Muscle of back (tissue), 11 donors: ENCODE results near the gene MYOM1. TPM values are rescaled to one million over a fixed set of nuclear protein-coding genes. Genes with fewer than 3 reads are reported as not detected.

Experiments used
- DNase-seq, 3 donors: peaks; one replicate each; pipeline versions ENCODE4 v3.0.0 to v3.0.0-alpha.2; 2013
- polyA plus RNA-seq, 10 donors: library from polyadenylated mRNA; unstranded; fragments of 120-200 nt; gene quantifications; one replicate each; pipeline ENCODE4 v1.2.1, GENCODE V29; 2013; ENCODE audit not compliant: insufficient read length in 10 of 10

Gene MYOM1
- polyA plus RNA-seq, 10 donors, result 382 to 922 (median 665) TPM

DNA sequence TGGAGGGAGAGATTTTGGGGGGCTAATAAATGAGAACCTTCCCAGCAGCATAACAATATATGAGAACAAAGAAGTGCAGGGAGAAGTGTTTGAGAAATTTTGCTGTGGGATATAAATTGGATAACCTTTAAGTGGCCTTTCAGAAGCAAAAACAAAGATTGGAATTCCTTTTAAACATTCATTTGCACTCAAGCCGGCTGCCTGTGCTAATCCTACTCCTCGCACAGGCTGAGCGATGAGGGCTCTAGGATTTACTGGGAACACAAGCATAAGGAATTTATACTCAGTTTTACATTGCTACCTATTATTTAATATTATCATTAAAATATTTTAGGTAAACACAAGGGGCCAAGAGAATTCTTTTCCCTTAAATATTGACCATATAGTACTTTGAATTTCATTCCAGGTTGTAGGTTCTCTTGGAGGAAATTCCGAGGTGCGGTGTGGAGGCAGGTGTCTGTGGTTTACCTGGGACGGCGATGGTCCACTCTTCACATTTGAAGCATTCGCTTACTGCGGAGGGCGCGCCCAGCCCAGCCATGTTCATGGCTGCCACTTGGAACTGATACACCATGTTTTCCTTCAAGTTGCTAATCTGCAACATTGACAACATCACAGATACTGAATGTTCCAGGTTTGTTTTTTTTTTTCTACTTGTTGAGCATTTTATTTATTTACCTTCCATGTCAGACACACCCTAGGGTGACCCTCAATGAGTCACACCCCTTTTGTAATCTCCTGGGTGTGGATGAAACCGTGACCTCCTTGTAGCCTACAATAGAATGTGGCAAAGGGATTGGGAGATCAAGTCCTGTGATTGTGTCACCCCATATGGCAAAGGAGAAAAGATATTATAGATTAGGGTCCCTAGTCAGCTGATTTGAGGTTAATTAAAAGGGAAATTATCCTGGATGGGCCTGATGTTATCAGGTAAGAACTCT, 100.1 kb downstream of the MYOM1 start:
- DNase-seq, result no peak

DNA sequence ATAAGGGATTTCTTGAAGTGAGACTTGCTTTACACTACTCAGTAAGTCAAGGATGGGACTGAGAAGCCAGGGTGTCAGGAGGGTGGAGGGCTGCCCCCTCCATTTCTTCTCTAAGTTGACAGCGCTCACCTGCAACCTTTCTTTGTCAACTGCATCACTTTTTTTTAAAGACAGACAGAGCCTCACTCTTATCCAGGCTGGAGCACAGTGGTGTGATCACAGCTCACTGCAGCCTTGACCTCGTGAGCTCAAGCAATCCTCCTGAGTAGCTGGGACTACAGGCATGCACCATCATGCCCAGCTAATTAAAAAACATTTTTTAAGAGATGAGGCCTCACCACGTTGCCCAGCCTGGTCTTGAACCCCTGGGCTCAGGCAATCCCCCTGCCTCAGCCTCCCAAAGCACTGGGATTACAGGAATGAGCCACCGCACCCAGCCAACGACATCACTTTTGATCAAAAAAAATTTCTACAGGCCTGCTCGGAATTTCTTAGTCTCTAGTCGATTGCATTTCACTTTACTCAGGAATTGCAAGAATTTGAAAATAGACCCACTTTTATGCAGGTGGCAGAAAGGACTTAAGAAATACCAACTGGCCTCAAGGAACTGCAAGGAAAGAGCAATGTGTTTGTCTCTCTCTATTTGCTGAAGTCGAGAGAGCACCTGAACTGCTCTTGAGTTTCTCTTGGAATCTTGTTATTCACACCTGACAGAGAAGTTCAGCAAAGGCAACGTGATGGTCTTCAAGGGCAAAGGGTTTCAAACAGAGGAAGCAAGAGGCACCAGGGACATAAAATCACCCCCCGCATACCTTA, 101.4 kb downstream of the MYOM1 start:
- no peak for DNase-seq

DNA sequence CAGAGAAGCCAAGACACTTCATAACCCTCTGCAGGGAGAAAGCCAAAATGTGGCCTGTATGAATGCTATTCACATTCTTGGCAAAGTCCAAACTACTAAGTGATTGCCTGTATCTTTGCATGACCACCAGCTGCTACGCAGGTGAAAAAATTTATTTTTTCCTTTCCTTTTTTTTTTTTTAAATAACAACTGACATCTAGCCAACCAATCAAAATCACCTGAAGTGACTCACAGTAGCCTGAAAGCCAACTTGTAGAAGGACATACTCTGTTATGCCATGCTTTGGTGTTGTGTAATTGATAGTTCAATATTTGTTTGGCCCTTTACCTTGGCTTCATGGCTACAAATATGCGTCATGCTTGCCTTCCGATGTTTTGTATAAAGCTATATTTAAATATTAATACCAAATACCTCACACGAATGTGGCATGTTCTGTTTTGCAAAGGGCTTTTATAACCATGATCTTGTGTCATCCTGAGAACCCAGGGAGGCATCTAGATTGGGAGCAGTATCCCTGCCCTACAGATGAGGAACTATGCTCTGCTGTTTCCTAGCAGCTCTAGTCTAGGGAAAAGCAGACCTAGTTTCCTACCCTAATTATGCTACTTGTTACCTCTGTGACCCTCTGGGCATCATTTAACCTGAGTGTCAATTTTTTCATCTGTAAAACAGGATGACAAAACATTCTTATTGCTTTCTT, 102.1 kb downstream of the MYOM1 start:
- no peak for DNase-seq

DNA sequence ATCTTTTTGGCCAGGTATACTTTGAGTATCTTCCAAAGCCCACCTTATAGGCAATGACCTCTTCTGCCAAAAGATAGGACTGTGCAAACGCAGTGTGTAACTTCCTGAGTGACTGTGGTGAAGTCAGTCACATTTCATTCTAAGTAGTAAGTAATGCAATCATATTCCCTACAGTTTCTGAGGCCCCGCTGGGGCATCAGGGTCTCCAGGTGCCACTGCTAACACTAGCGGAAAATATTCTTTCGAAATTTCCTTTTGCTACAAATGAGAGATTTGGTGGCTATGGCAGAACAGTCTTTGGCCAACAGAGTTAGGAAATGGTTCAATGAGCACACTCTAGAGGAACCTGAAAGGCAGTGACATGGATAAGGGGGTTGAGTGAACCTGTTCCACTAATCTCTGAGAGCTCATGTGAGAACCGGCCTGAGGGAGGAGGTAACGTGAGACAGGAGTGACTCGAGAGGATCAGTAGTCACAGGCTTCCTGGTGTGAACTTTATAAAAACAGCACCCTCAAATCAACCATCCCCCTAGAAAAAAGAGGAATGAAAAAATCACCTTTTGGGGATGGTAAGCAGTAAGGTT, 104.2 kb downstream of the MYOM1 start:
- DNase-seq, result no peak

DNA sequence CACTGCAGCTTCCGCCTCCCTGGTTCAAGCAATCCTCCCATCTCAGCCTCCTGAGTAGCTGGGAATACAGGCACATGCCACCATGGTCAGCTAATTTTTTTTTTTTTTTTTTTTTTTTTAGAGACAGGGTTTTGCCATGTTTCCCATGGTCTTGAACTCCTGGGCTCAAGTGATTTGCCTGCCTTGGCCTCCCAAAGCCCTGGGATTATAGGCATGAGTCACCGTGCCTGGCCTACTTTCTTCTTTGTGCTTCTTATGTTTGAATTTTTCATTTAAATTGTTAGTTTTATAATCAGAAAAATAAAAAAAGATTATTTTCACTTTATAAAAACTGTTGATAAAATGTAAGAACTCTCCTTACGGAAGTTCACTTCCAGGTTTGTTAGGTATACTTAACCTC, 105.3 kb downstream of the MYOM1 start:
- DNase-seq, result no peak

DNA sequence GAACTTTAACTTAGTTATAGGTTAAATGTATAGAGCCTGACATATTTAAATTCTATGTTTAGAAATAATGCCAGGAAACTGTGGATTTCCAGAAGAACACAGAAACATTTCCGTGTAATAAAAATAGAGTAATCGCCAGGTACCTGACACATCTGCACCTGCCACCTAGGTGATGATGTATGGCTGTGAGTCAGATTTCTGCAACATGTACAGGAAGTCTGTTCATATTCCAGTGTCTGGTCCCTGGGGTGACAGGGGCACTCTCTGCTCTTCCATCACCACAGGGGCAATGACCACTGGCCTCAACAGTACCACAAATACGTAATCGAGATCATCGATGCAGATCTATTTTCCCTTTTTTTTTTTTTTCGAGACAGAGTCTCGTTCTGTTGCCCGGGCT, 105.7 kb downstream of the MYOM1 start:
- DNase-seq, result no peak

DNA sequence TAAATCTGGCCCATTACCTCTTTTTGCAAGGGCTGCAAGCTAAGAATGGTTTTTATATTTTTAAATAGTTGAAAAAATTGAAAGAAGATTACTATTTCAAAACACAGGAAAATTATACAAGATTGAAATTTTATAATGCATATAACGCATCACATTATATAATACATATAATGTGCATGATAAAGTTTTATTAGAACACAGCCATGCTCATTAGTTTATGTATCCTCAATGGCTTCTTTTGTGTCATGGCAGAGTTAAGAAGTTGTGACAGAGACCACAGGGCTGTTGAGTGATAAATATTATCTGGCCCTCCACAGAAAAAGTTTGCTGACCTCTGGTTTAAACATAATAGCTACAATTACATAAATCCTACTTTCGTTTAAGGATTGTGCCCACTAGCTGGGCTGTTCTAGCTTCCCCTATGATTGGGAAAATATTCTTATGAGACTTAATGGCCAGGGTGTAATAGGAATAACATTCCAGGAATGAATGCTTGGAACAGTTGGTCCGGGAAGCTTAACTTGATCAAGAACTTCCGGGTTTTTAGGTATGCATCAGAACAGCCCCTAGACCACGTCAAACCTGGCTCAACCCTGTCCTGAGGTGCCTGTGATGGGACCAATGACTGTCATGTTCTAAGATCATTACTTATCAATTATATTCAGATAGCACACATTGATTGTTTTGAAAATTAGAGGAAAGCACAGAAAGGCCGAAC, 108.1 kb downstream of the MYOM1 start:
- no peak for DNase-seq

DNA sequence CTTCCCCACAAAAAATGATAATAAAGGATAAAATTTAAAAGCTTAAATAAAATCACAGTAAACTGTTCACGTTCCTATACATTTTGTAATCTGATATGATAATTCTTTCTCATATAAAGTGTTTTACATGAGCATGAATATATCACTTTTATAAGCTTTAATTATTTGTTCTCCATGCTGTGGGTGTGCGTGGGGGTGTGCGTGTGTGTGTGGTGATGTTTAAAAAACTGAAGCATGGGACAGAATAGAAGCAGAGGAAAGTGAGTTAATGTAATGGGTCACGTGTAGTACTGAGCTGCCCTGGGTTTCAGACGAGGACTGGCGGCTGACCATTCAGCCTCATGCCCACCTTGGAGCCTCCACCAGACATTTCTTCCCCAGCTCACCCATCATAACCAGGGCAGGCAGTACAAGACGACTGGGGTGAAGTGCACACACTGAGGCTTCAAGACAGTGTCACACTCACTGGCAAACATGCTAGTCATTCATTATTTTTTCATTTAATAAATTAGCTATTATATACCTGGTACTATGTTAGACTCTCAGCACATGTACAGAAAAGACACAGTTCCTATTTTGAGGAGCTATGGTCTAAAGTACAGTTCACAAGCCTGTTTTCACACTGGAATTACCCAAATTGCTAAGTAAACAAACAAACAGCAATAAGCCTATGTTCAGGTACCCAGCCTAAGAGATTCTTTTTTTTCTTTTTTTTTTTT, 109.6 kb downstream of the MYOM1 start:
- no peak for DNase-seq

DNA sequence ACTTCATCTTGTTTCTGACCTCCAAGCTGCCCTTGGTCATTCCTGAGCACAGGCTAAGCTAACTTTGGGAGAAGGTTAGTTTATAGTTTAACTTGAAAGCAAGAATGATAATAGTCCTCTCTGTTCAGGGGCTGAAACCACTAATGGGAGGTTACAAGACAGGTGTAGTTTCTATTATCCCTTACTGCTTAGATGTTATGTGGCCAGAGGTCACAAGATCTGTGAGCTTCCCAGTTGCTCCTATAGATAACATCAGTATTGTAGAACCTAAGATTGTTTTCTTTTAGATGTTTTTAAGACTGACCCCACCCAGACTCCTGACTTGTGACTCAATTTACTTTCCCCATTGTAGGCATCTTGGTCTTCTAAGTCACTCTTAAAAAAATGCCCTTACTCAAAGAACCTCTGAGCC, 112.0 kb downstream of the MYOM1 start:
- DNase-seq, result no peak

DNA sequence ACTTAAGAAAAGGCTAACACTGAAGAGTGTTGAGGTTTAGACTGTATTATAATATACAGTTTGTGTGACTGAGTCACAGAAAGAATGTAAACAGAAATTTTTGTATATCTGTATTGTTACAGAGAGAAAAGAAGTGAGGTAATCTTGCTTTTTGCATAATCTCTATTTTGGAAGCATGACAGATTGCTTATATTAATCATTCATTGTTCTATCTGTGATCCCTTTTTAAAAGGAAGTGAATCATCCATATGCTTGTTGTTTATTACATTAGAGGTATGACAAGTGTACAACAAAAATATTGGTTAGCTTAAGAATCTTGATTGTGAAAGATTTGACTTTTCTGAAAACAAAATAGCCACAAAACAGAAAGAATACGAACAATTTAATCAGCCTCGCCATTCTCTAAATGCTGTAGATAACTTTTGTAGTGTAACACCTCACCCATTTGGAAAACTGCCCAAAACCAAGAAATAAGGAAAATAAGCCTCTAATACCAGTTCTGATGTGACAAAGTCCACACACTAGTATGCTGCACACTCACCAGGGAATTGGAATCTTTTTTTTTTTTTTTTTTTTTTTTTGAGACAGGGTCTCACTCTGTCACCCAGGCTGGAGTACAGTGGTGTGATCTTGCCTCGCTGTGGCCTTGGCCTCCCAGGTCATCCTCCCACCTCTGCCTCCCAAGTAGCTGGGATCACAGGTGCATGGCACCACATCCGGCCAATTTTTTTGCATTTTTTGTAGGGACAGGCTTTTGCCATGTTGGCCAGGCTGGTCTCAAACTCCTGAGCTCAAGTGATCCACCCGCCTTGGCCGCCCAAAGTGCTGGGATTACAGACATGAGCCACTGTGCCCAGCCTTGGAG, 115.3 kb downstream of the MYOM1 start:
- DNase-seq, result no peak

DNA sequence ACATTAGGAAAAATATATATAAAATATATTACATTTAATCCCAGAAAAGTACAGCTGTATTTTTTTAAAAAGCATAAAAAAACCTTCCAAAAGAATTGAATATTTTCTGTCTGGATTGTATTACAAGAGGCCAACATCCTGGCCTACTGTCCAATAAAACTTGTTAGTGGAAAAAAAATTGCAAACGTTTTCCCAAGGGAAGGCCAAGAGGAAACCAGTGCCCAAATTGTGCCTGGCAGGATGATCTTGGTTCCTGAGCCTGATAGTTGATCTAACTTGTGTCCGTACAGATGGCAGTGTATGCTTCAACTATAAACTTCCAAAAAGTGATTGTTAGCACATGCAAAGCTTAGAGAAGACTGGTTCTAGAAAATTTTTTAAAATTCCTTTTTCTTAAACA, 116.2 kb downstream of the MYOM1 start:
- peak in 2 of 3 donors; percentile 9 to 37 for DNase-seq

DNA sequence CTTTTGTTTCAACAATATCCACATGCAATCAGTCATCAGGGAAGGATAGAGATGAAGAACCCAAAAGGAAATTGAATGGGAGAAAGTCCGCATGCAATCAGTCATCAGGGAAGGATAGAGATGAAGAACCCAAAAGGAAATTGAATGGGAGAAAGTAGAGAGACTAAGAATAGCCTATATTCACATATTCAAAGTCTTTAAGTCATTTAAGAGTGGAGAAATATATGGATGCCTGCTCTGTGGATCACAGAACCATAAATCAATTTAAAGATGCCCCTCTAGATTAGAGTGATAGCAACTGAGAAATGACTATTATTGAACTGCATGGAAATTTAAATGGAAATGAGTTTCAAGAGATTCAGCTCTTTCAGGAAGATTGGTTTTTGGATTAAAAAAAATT, 116.8 kb downstream of the MYOM1 start:
- no peak for DNase-seq

DNA sequence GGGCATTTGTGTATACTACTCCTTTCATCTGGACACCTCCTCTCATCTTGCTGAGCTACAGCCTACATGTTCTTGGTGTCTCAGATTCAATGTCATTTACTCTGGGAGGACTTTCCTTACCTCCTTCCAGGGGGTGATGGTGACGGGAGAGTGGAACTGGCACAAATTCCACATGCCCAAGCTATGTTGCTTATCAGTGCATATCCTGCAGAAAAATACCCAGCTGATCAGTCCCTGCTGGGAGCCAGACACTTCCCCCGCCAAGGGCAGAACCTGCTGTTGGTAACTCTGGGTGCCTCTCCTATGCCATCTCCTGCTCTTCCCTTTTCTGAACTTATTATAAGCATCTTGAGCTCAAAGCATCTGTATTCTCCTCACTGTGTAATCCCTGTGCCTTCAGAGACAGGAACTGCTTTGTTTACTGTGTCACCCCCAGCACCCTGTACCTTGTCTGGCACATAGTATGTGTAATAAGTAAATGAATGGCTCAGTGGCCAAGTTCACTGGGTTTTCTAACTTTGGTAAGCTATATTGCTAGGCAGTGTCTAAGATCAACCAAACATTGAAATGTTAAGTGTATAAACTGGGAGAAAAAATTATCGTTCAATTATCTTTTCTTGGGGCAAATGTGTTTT, 119.2 kb downstream of the MYOM1 start:
- no peak for DNase-seq

DNA sequence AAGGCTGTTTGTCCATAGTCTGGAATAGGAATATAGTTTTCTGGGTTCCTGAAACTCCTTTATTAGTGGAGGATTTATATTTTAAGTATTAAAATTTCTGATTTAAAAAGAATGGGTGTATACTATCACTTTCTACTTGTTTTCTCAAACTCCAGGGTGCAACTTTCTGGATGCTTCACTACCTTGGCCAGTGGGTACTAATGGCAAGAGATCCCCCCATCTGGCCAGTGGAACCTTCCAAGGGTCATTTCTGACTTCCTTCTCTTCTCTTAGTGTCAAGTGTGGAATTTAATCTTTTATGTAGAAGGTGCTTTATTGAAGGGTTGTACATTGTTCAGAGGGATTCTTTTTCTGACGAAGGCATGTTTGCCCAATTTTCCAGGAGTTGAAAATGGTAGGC, 120.4 kb downstream of the MYOM1 start:
- no peak for DNase-seq

DNA sequence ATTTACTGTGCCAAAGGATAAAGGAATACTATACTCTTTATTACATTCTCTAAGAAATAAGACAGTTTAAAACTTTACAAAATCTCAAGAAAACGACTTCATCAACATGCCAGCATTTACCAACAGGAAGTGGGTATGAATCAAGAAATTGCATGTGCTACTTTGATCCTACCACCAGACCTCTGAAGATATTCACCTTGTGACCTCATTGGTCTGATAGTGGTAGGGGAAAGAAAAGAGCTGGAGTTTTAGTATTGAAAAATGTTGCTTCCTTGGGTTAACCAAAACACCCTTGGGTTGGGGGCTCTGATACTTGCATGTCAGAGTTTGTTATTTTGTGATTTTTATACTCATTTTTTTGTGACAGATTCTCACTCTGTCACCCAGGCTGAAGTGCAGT, 122.7 kb downstream of the MYOM1 start:
- DNase-seq, result no peak

DNA sequence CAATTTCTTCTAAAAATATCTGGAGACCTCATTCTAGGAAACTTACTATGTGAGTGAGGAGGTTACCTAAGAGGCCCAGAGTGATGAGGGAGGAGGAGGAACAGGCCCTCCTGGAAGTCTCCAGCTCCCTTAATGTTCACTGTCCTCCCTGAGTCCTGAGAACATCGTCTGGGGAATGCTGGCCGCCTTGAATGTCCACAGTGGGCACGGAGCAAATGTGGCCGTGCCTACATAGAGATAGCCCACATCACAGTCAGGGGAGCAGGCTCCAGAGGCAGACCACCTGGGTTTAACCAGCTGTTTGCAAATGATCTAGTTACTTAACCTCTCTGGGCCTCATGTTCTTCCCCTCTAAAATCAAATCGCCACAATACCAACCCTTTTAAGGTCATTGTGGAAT, 123.8 kb downstream of the MYOM1 start:
- no peak for DNase-seq

DNA sequence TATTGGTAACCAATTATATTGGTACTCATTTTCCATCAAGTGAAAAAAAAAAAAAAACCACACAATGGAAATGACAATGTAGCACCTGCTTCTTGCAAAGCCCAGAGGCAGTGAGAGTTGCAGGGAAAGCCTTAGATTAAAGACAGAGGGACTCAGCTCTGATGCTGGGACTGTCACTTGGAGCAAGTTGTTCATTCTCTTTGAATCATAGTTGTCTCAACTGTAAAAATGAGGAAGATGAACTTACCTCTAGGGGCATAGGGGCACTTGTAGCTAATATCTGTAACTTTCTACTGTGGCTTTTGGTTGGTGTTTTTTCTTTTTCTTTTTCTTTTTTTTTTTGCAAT, 125.5 kb downstream of the MYOM1 start:
- no peak for DNase-seq

DNA sequence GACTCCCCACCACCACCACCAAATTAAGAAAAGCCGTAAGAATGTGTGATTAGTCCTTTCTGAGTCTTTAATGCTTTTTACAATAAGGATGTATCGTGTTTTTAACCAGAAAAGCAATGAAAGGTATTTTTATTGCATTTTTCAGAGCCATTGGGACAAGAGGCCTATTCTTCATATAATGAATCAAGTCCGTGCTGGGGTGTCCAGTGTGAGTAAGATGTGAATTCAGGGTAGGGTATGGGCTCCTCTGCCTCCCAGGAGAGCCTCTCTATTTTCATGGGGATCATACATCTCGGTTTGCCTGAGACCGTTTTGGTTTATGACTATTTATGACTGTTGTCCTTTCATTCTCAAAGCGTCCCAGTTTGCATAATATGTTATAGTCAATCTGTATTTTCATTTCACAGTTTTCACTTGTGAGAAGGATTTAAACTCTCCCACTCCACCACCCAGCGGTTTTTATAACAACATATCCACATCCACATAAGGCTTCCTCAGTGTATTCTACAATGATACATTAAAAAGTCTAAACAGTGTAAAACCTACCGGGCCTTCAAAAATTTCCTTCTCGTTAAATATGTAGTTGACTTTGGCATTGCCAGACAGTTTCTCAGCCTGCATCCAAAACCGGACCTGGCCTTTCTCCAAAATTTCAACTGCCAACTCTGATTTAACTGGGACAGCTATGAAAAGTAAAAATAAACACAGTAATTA, 126.0 kb downstream of the MYOM1 start:
- no peak for DNase-seq

DNA sequence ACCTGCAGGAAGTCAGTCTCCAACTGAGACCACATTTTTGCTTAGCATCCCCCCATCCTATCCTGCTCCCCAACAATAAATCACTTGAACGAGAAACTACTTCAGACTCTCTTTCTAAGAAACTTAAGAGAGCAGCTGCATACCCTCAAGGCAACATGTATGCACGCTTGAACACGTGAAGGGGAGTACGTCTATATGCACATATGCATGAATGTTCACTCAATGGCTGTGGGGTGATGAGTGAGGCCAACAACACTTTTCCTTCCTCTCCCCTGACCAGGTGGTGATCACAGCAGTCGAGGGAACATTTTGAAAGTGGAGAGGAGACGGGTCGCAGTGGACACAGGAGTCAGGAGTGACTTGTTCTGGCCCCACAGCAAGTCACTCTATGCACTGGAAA, 127.0 kb downstream of the MYOM1 start:
- no peak for DNase-seq
